Right renal pelvis (tissue), 4 donors: Measurements from ENCODE around the gene TAS2R4. TPM values are rescaled to one million over a fixed set of nuclear protein-coding genes. Genes with fewer than 3 reads are reported as not detected.
"Not testable (repeated sequence)": the region's sequence is repeated elsewhere in the genome, so short reads cannot be mapped to it uniquely, and the experiment has no call there.

ENCODE experiments used
- DNase-seq, 4 donors: peaks; one replicate each; pipeline ENCODE4 v3.0.0-alpha.2; 2013; ENCODE audit warnings: low read depth in 4 of 4, low spot score in 3 of 4, missing footprints in 1 of 4
- polyA plus RNA-seq, 4 donors: library from polyadenylated mRNA; unstranded; fragments of 120-200 nt; gene quantifications; one replicate each; pipeline ENCODE4 v1.2.1, GENCODE V29; 2013; ENCODE audit not compliant: insufficient read length in 4 of 4

Gene TAS2R4, protein sequence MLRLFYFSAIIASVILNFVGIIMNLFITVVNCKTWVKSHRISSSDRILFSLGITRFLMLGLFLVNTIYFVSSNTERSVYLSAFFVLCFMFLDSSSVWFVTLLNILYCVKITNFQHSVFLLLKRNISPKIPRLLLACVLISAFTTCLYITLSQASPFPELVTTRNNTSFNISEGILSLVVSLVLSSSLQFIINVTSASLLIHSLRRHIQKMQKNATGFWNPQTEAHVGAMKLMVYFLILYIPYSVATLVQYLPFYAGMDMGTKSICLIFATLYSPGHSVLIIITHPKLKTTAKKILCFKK
- 1 to 10 TPM; 1.2 to 2.4 (median 1.4) TPM for polyA plus RNA-seq

DNA sequence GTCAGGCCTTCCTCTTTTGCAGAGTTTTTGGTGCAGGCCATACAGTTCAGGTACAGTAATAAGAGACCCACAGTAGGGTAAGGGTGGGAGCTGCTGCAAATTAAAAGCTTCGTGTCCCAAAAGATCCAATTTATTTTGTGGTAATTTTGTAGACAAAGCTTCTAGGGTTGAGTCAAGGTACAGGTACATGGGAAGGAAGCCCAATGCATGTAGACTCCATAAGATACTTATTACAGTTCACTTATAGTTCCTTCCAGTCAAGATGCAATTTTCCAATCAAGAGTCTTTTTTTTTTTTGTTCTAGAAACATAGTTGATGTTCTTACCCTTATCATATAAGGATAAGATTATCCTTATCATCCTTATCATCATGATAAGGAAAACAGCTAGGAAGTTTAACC, at the start of gene TAS2R4:
TSS of gene TAS2R4 (plus strand) at position 301 of the 400 bp plus-strand sequence. CDS start 1,815 bp downstream, outside the sequence.
- DNase-seq: no peak

DNA sequence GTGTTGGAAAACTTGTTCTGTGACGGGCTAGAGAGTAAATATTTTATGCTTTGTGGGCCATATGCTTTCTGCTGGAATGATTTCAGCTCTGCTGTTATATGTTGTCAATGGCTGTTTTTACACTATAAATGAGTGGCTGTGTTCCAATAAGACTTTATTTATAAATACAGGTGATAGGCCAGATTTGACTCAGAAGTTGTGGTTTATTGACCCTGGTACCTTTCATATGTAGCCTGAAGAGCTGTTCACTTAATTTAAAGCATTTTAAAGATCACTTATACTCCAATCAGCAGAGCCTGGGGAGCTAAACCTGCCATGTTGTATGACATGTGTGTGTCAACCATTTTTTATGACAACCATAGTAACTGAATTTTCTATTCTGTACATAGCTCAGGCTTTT, 47.5 kb upstream of the TAS2R4 start:
- DNase-seq: no peak

GRCh38 chr7:141731476-141732149, 44.9 kb upstream of the TAS2R4 start:
- no peak for DNase-seq

DNA sequence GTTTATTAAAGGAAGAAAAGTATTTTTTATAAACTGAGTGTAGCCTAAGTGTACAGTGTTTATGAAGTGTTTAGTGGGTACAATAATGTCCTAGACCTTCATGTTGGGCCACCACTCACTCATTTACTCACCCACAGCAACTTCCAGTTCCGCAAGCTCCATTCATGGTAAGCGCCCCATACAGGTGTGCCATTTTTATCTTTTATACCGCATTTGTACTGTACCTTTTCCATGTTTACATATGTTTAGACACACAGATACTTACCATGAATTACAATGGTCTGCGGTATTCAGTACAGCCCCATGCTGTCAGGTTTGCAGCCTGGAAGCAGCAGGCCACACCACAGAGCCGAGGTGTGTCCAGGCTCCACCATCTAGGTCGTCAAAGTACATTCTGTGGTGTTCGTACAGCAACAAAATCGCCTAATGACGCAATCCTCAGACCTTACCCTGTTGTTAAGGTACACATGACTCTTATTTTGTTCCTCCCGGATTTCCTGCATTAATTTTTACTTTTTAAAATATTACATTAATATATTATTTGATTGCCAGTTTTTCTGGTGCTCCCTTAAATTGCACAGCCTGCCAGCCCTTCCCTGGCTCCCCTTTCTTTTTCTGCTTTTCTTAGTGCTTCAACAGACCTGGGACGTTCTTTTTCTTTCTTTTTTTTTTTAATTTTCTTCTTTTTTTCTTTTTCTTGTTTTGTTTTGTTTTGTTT, 39.2 kb upstream of the TAS2R4 start:
- peak in 1 of 4 donors; percentile 2 for DNase-seq

DNA sequence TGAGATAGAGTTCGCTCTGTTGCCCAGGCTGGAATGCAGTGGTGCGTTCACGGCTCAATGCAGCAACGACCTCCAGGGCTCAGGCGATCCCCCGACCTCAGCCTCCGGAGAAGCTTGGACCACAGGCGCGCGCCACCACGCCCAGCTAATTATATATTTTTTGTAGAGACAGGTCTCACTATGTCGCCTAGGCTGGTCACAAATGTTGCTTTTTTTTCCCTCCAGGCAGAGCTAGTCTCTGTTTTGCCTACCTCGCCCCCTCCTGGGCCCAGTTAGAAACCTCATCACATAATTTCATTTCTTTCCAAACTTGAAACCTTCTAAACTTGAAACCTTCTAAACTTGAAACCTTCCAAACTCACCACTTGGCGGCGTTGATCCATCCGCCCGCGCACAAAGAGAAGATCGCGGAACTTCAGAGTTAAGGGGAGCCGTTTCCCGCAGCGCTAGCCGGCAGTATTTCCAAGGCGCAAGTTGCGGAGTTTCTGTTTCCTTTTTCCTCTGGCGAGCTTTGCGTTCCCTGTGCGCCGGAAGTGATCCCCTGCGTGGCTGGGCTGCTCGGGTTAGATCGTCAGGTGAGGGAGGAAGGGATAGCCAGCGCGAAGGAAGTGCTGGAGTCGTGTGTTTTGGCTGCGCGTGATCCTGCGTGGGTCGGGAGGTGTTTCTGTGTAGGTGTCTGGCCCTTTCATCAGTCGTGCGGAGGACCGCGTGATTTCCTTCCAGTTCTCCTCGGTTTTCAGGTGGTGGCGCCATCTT, 38.5 kb upstream of the TAS2R4 start, which contains the start of gene SSBP1:
TSS of gene SSBP1 (plus strand) at position 523 of the 756 bp plus-strand sequence. CDS start 809 bp downstream, outside the sequence.
- DNase-seq: peak; percentile 87 to 96 (median 92)

DNA sequence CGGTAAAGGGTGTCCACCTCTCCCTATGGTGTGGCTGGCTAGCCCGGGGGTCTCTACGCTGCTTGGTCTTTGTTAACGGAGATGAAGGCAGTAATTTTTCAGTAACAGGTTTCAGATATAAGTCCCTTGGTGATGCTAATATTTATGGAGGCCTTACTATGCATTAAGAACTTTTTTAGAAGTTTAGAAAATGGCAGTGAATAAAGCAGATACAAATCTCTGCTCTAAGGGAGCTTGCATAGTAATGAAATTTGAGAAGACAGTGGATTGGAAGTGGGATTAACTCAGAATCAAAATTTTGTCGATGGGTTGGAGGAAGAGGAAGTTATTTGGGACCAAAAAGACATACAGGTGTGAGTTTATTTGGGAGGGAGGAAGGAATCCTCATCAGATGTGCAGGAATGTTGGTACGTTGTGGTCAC, 37.9 kb upstream of the TAS2R4 start:
- DNase-seq: no peak

GRCh38 chr7:141739250-141739649, 37.2 kb upstream of the TAS2R4 start:
- DNase-seq: no peak

DNA sequence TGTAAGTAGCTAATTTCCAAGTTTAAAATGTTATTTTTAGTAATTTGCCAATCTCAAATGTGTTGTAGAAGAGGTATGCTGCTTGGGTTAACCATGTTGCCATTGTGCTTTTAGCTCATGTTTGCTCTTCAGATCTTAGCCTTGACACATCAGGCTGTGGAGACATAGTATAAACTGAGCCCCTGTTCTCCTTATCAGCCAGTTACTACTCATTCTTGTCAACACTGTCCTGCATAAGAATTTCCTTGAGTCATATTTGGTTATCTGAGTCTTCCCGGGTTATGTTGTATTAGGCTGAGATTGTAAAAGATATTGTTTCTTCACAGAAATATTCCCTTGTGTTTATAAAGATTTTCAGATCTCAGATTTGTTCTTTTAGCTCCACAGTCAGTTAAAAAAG, 34.2 kb upstream of the TAS2R4 start:
- DNase-seq: no peak

DNA sequence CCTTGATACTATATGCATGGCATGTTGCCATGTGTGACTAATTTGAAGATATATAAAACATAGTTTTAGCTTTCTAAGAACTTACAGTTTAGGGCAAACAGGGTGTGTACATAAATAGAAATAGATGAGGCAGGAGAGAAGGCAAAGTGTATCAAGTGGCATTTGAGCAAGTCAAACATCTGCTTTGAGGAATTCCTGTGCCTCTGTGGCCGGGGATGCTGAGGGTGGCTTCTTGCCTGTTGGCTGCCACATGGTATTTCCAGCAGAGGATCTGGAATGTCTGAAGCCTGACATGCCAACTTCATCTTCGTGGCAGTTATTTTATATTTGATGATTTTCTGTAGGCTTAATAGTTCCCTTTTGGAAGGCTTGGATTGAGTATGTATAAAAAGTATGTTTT, 32.3 kb upstream of the TAS2R4 start:
- no peak for DNase-seq

GRCh38 chr7:141748396-141748795, 28.1 kb upstream of the TAS2R4 start:
- no peak for DNase-seq

DNA sequence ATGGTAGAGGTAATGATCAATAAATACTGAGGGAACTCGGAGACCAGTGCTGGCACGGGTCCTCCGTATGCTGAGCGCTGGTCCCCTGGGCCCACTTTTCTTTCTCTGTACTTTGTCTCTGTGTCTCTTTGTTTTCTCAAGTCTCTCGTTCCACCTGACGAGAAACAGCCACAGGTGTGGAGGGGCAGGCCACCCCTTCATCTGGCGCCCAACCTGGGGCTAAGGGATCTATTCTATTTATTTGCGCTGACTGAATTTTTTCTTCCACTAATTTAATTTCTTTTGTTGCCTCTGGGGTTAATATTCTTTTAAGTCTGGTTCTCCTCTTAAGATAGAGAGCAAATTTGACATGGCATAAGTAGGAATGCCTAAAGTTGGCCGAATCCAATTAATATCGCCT, 24.6 kb upstream of the TAS2R4 start:
- DNase-seq: not testable (repeated sequence)

DNA sequence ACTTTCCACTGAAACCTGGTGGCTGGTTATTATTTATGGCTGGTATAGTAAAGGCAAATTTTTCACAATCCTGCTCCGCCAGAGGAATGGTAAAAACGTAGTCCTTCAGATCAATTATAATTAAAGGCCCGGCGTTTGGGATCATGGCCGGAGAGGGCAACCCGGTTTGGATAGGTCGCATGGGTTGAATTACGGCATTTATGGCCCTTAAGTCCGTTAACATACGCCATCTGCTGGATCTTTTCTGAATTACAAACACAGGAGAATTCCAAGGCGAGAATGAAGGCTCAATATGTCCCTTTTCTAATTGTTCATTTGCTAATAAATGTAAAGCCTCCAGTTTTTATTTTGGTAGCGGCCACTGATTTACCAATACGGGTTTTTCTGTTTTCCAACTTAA, 23.8 kb upstream of the TAS2R4 start:
- DNase-seq: no peak

DNA sequence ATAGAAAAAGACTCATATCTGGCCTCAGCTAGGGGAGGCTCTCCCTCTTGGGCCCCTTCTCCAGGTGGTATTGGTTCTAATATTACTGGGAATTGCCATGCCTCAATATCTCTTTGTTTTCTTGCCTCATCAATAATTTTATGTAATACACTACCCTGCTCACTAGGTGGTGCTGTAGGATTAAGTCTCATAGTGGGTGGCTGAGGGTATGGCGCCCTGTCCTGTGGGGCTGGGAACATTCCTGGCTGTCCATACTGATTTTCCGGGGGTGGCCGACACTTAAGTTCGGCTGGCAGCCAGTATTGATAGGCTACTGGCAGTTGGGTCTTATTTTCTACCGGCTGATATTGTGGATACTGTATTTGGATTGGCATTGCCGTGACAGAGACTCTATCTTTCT, 21.5 kb upstream of the TAS2R4 start:
- DNase-seq: no peak

GRCh38 chr7:141763797-141764196, 12.7 kb upstream of the TAS2R4 start, which contains the start of gene TAS2R3:
TAS2R3 (plus strand) TSS chr7:141764097; CDS start chr7:141764159, 62 bp downstream.
- DNase-seq: no peak

DNA sequence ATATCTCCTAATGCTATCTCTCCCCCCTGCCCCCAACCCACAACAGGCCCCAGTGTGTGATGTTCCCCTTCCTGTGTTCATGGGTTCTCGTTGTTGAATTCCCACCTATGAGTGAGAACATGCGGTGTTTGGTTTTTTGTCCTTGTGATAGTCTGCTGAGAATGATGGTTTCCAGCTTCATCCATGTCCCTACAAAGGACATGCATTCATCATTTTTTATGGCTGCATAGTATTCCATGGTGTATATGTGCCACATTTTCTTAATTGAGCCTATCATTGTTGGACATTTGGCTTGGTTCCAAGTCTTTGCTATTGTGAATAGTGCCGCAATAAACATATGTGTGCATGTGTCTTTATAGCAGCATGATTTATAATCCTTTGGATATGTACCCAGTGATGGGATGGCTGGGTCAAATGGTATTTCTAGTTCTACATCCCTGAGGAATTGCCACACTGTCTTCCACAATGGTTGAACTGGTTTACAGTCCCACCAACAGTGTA, 6.3 kb upstream of the TAS2R4 start:
- not testable (repeated sequence) for DNase-seq

- DNase-seq: peak; percentile 5 to 22 (median 12)
Observed at GRCh38 chr7:141785706-141786552, 9.5 kb downstream of the TAS2R4 start.

DNA sequence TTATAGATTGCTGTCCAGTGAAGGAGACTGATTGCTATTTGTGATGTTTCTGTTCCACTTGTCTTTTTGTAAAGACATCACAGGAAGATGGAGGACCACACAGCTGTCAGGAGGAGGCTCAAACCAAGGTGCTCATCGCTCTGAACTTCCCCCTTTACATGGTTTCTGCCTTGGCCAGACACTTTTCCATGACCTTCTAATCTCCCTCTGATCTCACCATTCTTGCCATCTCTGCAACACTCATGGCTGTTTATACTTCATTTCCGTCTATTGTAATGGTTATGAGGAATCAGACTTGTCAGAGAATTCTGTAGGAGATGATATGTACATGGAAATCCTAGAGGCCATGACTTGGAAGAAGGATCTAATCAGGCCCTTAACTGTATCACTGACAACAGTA, 11.8 kb downstream of the TAS2R4 start:
- DNase-seq: no peak

- no peak for DNase-seq
Observed at GRCh38 chr7:141789917-141790316, 13.4 kb downstream of the TAS2R4 start, which contains the start of gene TAS2R5. TAS2R5 (plus strand) TSS chr7:141790217; CDS start chr7:141790362, 145 bp downstream.

GRCh38 chr7:141792526-141792925, 16.1 kb downstream of the TAS2R4 start:
- no peak for DNase-seq
